Lower lobe of right lung (tissue), 2 donors: ENCODE results near the gene MYCL. TPM values are rescaled to one million over a fixed set of nuclear protein-coding genes. Genes with fewer than 3 reads are reported as not detected.
A peak's percentile ranks its signal among the peaks of the same experiment; 100 is the strongest.

Source experiments
- ATAC-seq, 2 donors: fragments of 200-7000 bp; cut with Tn5 transposase; one replicate each; pipeline ENCODE4 v1.9.1; 2020 to 2022; ENCODE audit warnings: mild to moderate bottlenecking in 2 of 2, moderate library complexity in 2 of 2
- DNase-seq: peaks from one replicate; pipeline ENCODE4 v3.0.0-alpha.2; 2020
- H3K27ac ChIP-seq: fragments of 200-600 bp; one replicate; pipeline ENCODE4 v1.8.0; 2022
- H3K27me3 ChIP-seq: fragments of 200-600 bp; one replicate; pipeline ENCODE4 v1.8.0; 2022; ENCODE audit warnings: low read depth
- H3K36me3 ChIP-seq: fragments of 200-600 bp; one replicate; pipeline ENCODE4 v1.8.0; 2022; ENCODE audit warnings: mild to moderate bottlenecking
- H3K4me1 ChIP-seq: fragments of 200-600 bp; one replicate; pipeline ENCODE4 v1.8.0; 2022
- H3K4me3 ChIP-seq: fragments of 200-600 bp; one replicate; pipeline ENCODE4 v1.8.0; 2022; ENCODE audit warnings: mild to moderate bottlenecking
- H3K9me3 ChIP-seq: fragments of 200-600 bp; one replicate; pipeline ENCODE4 v1.8.0; 2022
- CTCF ChIP-seq: fragments of 200-600 bp; IDR thresholded peaks from one replicate; pipeline ENCODE4 v1.8.0; 2022; ENCODE audit warnings: antibody characterized with exemption, mild to moderate bottlenecking
- intact Hi-C: fragments of 100-400 bp; cut with DNase I; formaldehyde crosslinking; loops from one replicate; pipeline ENCODE4 v1.11.0; 2022
- total RNA-seq: library from RNA; stranded (reverse); fragmentation: NEBNext Ultra II Directional; extraction: Animal tissue kit (Norgen Biotek cat#: 25700); gene quantifications from one replicate; pipeline ENCODE4 v1.2.1, GENCODE V29; 2021
- donor health status: DM: no; HTN: yes; CAD: no; lungs with severe emphysema.

The MYCL gene
- total RNA-seq, 1 donor from 2014 or later: 3.9 TPM

DNA sequence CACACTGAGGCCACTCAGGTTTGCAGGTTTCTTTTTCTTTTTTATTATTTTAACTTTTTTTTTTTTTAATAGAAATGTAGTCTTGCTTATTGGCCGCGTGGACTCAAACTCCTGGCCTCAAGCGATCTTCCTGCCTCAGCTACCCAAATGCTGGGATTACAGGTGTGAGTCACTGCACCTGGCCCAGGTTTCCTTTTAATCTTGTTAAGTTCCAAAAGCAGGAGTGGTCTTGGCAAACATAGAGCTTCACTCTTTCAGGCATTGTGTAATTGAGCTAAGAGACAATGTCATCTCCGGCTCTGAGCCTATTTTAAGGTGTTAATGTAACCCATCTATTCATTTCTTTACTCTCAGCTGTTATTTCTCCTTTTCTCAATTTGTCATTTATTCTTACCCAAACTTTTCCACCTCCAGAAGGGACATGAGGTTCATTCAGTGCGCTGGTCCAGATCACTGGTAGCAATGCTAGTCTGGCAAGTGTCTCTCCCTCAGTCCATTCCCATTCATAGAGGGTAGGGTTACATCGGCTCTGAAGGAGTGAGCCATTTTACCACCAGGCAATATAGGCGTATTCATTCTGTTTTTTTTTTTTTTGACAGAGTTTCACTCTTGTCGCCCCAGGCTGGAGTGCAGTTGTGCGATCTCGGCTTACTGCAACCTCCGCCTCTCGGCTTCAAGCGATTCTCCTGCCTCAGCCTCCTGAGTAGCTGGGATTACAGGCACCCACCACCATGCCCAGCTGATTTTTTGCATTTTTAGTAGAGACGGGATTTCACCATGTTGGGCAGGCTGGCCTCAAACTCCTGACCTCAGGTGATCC lies 42.0 kb upstream of the MYCL start:
- H3K4me3 ChIP-seq: no peak overlapping the region
- ATAC-seq: peak in 1 of 2 donors; percentile 21
- H3K27ac ChIP-seq: no peak overlapping the region
- H3K4me1 ChIP-seq: peaks cover 18% of the 10 kb centered on the region
- no peaks in the 10 kb centered on the region for H3K9me3 ChIP-seq
- H3K27me3 ChIP-seq: no peaks in the 10 kb centered on the region
- no peaks in the 10 kb centered on the region for H3K36me3 ChIP-seq
- intact Hi-C loops: no loop called here
- no peak for TF ChIP-seq CTCF
- DNase-seq: no peak

DNA sequence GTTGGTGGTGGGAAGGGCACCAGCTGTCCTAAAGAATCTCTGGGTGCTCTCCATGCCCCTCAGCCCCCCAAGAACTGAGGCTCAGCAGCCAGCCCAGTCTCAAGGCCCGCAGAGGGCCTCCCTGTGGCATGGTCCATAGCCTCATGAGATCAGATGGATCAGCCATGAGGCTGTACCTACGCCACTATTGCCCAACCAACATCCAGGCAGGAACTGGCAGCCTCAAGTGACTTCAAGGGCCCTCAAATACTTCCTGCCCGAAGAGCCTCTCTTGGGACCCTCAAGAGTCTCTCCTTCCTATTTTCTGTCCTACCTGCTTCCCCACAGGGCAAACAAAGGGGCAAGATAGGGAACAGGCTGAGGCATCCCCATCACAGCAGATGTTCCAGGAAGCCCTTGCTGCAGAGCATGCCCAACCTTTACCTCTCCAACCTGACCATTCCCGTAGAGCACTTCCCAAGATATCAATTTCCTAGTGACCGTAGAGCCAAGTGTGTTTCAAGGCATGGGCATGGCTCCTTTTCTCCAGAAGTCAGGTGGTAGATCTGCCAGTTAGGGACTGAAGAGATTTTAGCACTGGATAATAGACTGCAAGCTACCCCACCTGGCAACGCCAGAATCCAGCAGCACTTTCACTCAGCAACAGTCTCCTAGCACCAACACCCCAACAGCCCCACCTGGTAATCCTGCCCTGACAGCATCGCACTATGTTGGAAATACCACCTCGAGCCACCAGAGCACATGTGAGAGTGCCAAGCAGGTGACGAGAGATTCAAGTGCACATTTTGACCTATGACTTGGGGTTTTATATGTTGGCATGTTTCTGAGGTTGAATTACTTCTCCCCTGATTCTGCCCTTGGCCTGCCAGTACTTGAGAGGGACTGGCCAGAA lies 39.5 kb upstream of the MYCL start:
- H3K27me3 ChIP-seq: no peaks in the 10 kb centered on the region
- peaks cover 30% of the 10 kb centered on the region for H3K4me1 ChIP-seq
- intact Hi-C loops: no loop called here
- TF ChIP-seq CTCF: no peak
- H3K9me3 ChIP-seq: no peaks in the 10 kb centered on the region
- peak overlapping the region; percentile 41 for H3K27ac ChIP-seq
- ATAC-seq (peak; percentile 81 to 83), DNase-seq (no peak)
- no peak overlapping the region for H3K4me3 ChIP-seq
- H3K36me3 ChIP-seq: no peaks in the 10 kb centered on the region

GRCh38 chr1:39940253-39940652 lies 38.5 kb upstream of the MYCL start:
- Histone ChIP-seq H3K4me3 (no peak overlapping the region), H3K4me1 (peaks cover 37% of the 10 kb centered on the region), H3K9me3 (no peaks in the 10 kb centered on the region), H3K27me3 (no peaks in the 10 kb centered on the region), H3K27ac (peak overlapping the region; percentile 41), H3K36me3 (no peaks in the 10 kb centered on the region)
- DNase-seq: peak; percentile 62
- TF ChIP-seq CTCF: no peak
- intact Hi-C loops: no loop called here
- ATAC-seq: peak in 1 of 2 donors; percentile 37

- no peaks in the 10 kb centered on the region for H3K27me3 ChIP-seq
- no peaks in the 10 kb centered on the region for H3K9me3 ChIP-seq
- intact Hi-C loops: no loop called here
- H3K4me3 ChIP-seq: no peak overlapping the region
- no peaks in the 10 kb centered on the region for H3K36me3 ChIP-seq
- no peak for TF ChIP-seq CTCF
- ATAC-seq (no peak), DNase-seq (no peak)
- H3K27ac ChIP-seq: no peak overlapping the region
- H3K4me1 ChIP-seq: peaks cover 49% of the 10 kb centered on the region
Measured at GRCh38 chr1:39938856-39939255, 37.1 kb upstream of the MYCL start.

DNA sequence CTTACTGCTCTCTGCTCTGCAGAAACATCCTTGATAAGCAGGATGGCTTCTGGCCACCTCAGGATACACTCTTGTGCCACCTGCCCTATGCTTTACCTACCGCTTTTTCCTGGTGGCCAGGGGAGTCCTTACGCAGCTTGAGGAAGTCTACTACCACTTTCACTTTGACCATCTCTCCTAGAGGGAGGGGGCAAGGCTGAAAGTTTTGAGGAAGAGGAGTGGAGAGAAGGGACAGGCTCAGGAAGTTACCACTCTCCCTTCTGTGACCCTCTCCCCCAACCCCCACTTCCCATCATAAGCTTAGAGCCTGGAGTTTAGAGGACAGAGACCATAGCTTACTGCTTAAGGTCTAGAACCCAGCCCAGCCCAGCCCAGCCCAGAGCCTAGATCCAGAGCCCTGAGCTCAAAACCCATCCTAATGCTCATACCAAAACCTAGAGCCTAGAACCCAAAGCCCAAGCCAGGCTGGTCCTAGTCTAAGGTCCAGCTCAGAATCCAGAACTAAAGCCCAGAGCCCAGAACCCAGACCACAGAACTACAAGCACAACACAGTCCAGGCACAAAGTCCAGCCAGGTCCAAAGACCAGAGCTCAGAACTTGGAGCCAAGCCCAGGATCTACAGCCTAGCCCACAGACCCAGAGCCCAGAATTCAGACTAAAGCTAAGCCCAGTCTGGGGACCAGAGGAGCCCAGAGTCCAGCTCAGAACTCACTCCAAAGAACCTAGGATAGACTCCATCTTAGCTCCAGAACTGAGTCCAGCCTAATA lies 35.2 kb upstream of the MYCL start:
- H3K9me3 ChIP-seq: no peaks in the 10 kb centered on the region
- ATAC-seq (peak in 1 of 2 donors; percentile 23), DNase-seq (no peak)
- H3K27ac ChIP-seq: peak overlapping the region; percentile 69
- H3K4me1 ChIP-seq: peaks cover 60% of the 10 kb centered on the region
- H3K36me3 ChIP-seq: no peaks in the 10 kb centered on the region
- no peak for TF ChIP-seq CTCF
- no peaks in the 10 kb centered on the region for H3K27me3 ChIP-seq
- intact Hi-C loops: no loop called here
- peak overlapping the region; percentile 14 for H3K4me3 ChIP-seq
